OCI-LY3 (cell line): ENCODE data around the gene TANGO6.

Experiments used
- CTCF ChIP-seq: fragments of 200-600, 300-600 bp; sonication (generic); IDR thresholded peaks from 2 replicates; pipeline ENCODE4 v1.5.1; 2014; ENCODE audit warnings: antibody characterized with exemption, low read length, low read depth
- EZH2phosphoT487 ChIP-seq: fragments of 200-600 bp; shearing (Covaris generic); IDR thresholded peaks from 2 replicates; pipeline ENCODE4 v1.6.1; 2018; ENCODE audit warnings: antibody characterized with exemption, mixed run types, low read depth

DNA sequence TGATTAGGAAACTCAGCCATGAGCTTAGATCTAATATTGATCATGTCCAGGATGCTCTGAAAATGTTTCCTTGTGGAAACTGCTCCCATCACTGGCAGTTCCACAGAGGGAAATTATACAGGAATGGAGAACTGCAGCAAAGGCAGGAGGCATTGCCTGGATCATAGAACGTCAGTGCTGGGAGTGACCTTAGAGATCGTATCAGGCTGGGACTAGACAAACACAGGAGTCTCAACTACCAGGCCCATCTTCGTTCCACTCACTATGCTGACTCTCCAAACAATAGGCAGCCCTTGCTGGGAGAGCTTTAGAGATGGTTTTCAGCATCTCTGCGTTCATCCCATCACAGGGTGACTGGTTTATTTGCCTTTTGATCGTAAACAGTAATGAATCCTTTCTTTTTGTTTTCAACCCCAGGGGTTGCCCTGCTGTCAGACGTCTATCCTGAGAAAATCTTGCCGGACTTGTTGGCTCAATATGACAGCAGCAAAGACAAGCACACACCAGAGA, 130.3 kb downstream of the TANGO6 start:
- TF ChIP-seq EZH2phosphoT487 (no peak), CTCF (no peak)
